Activated gamma-delta T cell treated with anti-CD3 and anti-CD28 coated beads, Interleukin-2, amount 50 U/mL, for 16 hours (primary cell): ENCODE measurements around the gene MLPH.
A peak's percentile ranks its signal among the peaks of the same experiment; 100 is the strongest.

Experiments used
- DNase-seq: peaks from one replicate; pipeline ENCODE4 v3.0.0-alpha.2; 2020; ENCODE audit warnings: low read depth

MLPH gene

GRCh38 chr2:237602409-237602808 lies 115.4 kb downstream of the MLPH start:
- no peak for DNase-seq

GRCh38 chr2:237603049-237603717 lies 116.1 kb downstream of the MLPH start:
- no peak for DNase-seq

- DNase-seq: peak; percentile 15
Measured at GRCh38 chr2:237603718-237604362, 116.8 kb downstream of the MLPH start.

- DNase-seq: no peak
Measured at GRCh38 chr2:237604391-237604790, 117.3 kb downstream of the MLPH start.
